WTC11 (cell line): ENCODE measurements around the gene SAPCD2. TPM values are rescaled to one million over a fixed set of nuclear protein-coding genes. Genes with fewer than 3 reads are reported as not detected.

Experiments
- ATAC-seq: fragments of 200-7000 bp; cut with Tn5 transposase; 2 replicates; pipeline ENCODE4 v1.10.0; 2021; ENCODE audit warnings: mild to moderate bottlenecking, moderate library complexity
- CTCF ChIA-PET: fragments of 300-600 bp; sonication (Branson Sonifier 250); formaldehyde crosslinking; loops from one replicate; lab custom pipeline; 2021; ENCODE audit warnings: antibody characterized with exemption; lab: Charles Lee
- POLR2A ChIA-PET: fragments of 350-600 bp; sonication (Branson Sonifier 250); formaldehyde crosslinking; loops from one replicate; lab custom pipeline; 2021; ENCODE audit warnings: antibody characterized with exemption; lab: Charles Lee
- DNase-seq: peaks from one replicate; pipeline ENCODE4 v3.0.0; 2021; ENCODE audit warnings: low spot score
- H3K27ac Mint-ChIP-seq: 2 replicates; pipeline ENCODE4 v1.8.0; 2021; ENCODE audit warnings: mixed read lengths
- H3K27me3 Mint-ChIP-seq: 2 replicates; pipeline ENCODE4 v1.8.0; 2021; ENCODE audit warnings: low read depth, mild to moderate bottlenecking, moderate library complexity, mixed read lengths
- H3K36me3 Mint-ChIP-seq: 2 replicates; pipeline ENCODE4 v1.8.0; 2021; ENCODE audit warnings: mixed read lengths
- H3K4me1 Mint-ChIP-seq: 2 replicates; pipeline ENCODE4 v1.8.0; 2022; ENCODE audit warnings: mixed read lengths
- H3K4me3 Mint-ChIP-seq: 2 replicates; pipeline ENCODE4 v1.8.0; 2021; ENCODE audit warnings: mild to moderate bottlenecking, moderate library complexity, mixed read lengths
- H3K9me3 Mint-ChIP-seq: 2 replicates; pipeline ENCODE4 v1.8.0; 2021; ENCODE audit warnings: mixed read lengths
- ELF4 ChIP-seq: sonication (generic); formaldehyde crosslinking; IDR thresholded peaks from 2 replicates; pipeline ENCODE4 v1.8.1; 2022; ENCODE audit warnings: low read depth, mild to moderate bottlenecking, moderate library complexity, missing genetic modification reagents
- ETV6 ChIP-seq: sonication (generic); formaldehyde crosslinking; IDR thresholded peaks from 2 replicates; pipeline ENCODE4 v1.8.1; 2022; ENCODE audit warnings: mild to moderate bottlenecking, missing genetic modification reagents
- GABPB1 ChIP-seq: sonication (generic); formaldehyde crosslinking; IDR thresholded peaks from 2 replicates; pipeline ENCODE4 v1.8.1; 2023; ENCODE audit warnings: mild to moderate bottlenecking, missing genetic modification reagents
- IRF2 ChIP-seq: sonication (generic); formaldehyde crosslinking; IDR thresholded peaks from 2 replicates; pipeline ENCODE4 v1.8.0; 2022; ENCODE audit warnings: low read depth, missing genetic modification reagents, borderline replicate concordance
- MYBL2 ChIP-seq: sonication (generic); formaldehyde crosslinking; IDR thresholded peaks from 2 replicates; pipeline ENCODE4 v1.8.1; 2023; ENCODE audit warnings: mild to moderate bottlenecking, moderate library complexity, missing genetic modification reagents
- RELA ChIP-seq: sonication (generic); formaldehyde crosslinking; IDR thresholded peaks from 2 replicates; pipeline ENCODE4 v1.8.1; 2022; ENCODE audit warnings: missing genetic modification reagents, mild to moderate bottlenecking, borderline replicate concordance
- RORB ChIP-seq: fragments of 250-450 bp; sonication (Bioruptor Pico); IDR thresholded peaks from 2 replicates; pipeline ENCODE4 v1.9.0; 2021; ENCODE audit warnings: mild to moderate bottlenecking
- SP1 ChIP-seq: sonication (generic); formaldehyde crosslinking; conservative IDR thresholded peaks from 2 replicates; pipeline ENCODE4 v1.8.1; 2022; ENCODE audit warnings: missing genetic modification reagents
- TCF7 ChIP-seq: sonication (generic); formaldehyde crosslinking; IDR thresholded peaks from 2 replicates; pipeline ENCODE4 v1.8.0; 2022; ENCODE audit warnings: mild to moderate bottlenecking, low read depth, missing genetic modification reagents, moderate library complexity
- TEAD4 ChIP-seq: sonication (generic); formaldehyde crosslinking; IDR thresholded peaks from 2 replicates; pipeline ENCODE4 v1.8.0; 2022; ENCODE audit warnings: mild to moderate bottlenecking, missing genetic modification reagents
- USF1 ChIP-seq: sonication (generic); formaldehyde crosslinking; IDR thresholded peaks from 2 replicates; pipeline ENCODE4 v1.8.0; 2022; ENCODE audit warnings: mild to moderate bottlenecking, missing genetic modification reagents
- ZMAT4 ChIP-seq: fragments of 250-450 bp; sonication (Bioruptor Pico); IDR thresholded peaks from 2 replicates; pipeline ENCODE4 v1.9.0; 2021; ENCODE audit warnings: mild to moderate bottlenecking
- ZNF219 ChIP-seq: sonication (generic); formaldehyde crosslinking; IDR thresholded peaks from 2 replicates; pipeline ENCODE4 v1.8.0; 2023; ENCODE audit warnings: missing genetic modification reagents, mild to moderate bottlenecking, borderline replicate concordance
- ZNF232 ChIP-seq: sonication (generic); formaldehyde crosslinking; IDR thresholded peaks from 2 replicates; pipeline ENCODE4 v1.8.0; 2022; ENCODE audit warnings: mild to moderate bottlenecking, missing genetic modification reagents
- ZNF263 ChIP-seq: sonication (generic); formaldehyde crosslinking; IDR thresholded peaks from 2 replicates; pipeline ENCODE4 v1.8.1; 2022; ENCODE audit warnings: low read depth, mild to moderate bottlenecking, moderate library complexity, missing genetic modification reagents
- ZNF317 ChIP-seq: sonication (generic); formaldehyde crosslinking; IDR thresholded peaks from 2 replicates; pipeline ENCODE4 v1.8.1; 2023; ENCODE audit warnings: low read depth, mild to moderate bottlenecking, moderate library complexity, missing genetic modification reagents, borderline replicate concordance
- ZNF396 ChIP-seq: fragments of 250-450 bp; sonication (Bioruptor Pico); IDR thresholded peaks from 2 replicates; pipeline ENCODE4 v1.8.0; 2021; ENCODE audit warnings: mild to moderate bottlenecking, moderate library complexity, borderline replicate concordance
- total RNA-seq: library from RNA; stranded (reverse); gene quantifications from 3 replicates; pipeline ENCODE4 v1.2.3, GENCODE V29; 2021
- TF ChIP-seq, protein P1 (sequence below): sonication (generic); formaldehyde crosslinking; IDR thresholded peaks from 2 replicates; pipeline ENCODE4 v1.8.1; 2023; ENCODE audit warnings: mild to moderate bottlenecking, moderate library complexity, missing genetic modification reagents
- TF ChIP-seq, protein P2 (sequence below): fragments of 250-450 bp; sonication (Bioruptor Pico); IDR thresholded peaks from 2 replicates; pipeline ENCODE4 v1.9.0; 2021; ENCODE audit warnings: mild to moderate bottlenecking

SAPCD2 gene
- total RNA-seq, 1 experiment from 2014 or later = 67.0 TPM

GRCh38 chr9:137026828-137027227 lies 43.5 kb downstream of the SAPCD2 start:
- no peak for ATAC-seq
- H3K4me1 Mint-ChIP-seq = peaks cover 2% of the 10 kb centered on the region; the same call in 1 of the 2 replicates
- peak overlapping the region; percentile 69 for H3K4me3 Mint-ChIP-seq
- no peaks in the 10 kb centered on the region for H3K9me3 Mint-ChIP-seq
- CTCF ChIA-PET = interaction anchor here (0.6 to 3.8 kb wide), 10 partner anchors 8 to 210 kb away, joined by 3 to 38 read pairs (median 4); partner anchors contain the start of genes MAN1B1 and NPDC1
- H3K27ac Mint-ChIP-seq = no peak overlapping the region
- H3K36me3 Mint-ChIP-seq = no peaks in the 10 kb centered on the region
- no peak for TF ChIP-seq TEAD4 (CRISPR knock-in tag)
- TF ChIP-seq ZNF396 (CRISPR knock-in tag) = no peak
- TF ChIP-seq, protein P1, sequence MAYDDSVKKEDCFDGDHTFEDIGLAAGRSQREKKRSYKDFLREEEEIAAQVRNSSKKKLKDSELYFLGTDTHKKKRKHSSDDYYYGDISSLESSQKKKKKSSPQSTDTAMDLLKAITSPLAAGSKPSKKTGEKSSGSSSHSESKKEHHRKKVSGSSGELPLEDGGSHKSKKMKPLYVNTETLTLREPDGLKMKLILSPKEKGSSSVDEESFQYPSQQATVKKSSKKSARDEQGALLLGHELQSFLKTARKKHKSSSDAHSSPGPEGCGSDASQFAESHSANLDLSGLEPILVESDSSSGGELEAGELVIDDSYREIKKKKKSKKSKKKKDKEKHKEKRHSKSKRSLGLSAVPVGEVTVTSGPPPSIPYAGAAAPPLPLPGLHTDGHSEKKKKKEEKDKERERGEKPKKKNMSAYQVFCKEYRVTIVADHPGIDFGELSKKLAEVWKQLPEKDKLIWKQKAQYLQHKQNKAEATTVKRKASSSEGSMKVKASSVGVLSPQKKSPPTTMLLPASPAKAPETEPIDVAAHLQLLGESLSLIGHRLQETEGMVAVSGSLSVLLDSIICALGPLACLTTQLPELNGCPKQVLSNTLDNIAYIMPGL (CRISPR knock-in tag) = no peak
- no peak for TF ChIP-seq USF1
- TF ChIP-seq MYBL2 (CRISPR knock-in tag) = no peak
- no peak for TF ChIP-seq SP1 (CRISPR knock-in tag)
- TF ChIP-seq IRF2 (CRISPR knock-in tag) = no peak
- TF ChIP-seq ZNF317 (CRISPR knock-in tag) = no peak
- no peak for TF ChIP-seq RELA (CRISPR knock-in tag)
- TF ChIP-seq RORB (CRISPR knock-in tag) = no peak
- TF ChIP-seq, all 79 proteins: peak for 0
- no peak for DNase-seq
- POLR2A ChIA-PET = no interaction called here
- H3K27me3 Mint-ChIP-seq = peaks cover 17% of the 10 kb centered on the region

DNA sequence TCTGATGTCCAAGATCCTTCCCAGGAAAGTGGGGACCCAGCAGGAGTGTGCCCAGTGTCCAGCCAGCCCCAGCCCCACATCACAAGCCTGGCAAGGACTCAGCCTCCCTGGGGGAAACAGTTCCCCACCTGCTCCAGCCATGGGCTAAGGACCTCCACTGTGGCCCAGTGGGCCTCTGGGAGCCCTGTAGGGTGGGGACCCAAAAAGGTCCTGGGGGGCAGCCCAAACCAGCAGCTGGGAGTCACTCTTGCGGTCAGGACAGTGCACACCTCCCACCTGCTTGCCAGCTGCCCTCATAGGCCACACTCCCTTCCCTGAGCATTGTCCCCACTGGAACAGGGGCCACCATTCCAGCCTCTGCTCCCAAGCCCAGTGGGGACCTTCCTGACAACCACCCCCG lies 44.0 kb downstream of the SAPCD2 start:
- CTCF ChIA-PET = interaction anchor here (1.4 to 3.8 kb wide), 8 partner anchors 9 to 60 kb away, joined by 3 to 38 read pairs (median 6); partner anchors contain the start of genes MAN1B1 and NPDC1
- H3K4me3 Mint-ChIP-seq = peak overlapping the region; percentile 8; the same call in 1 of the 2 replicates
- POLR2A ChIA-PET = no interaction called here

More for the DNA sequence above, 44.0 kb downstream of the SAPCD2 start:
- no peak for TF ChIP-seq ZNF263 (CRISPR knock-in tag)
- TF ChIP-seq ELF4 (CRISPR knock-in tag) = no peak
- no peak for TF ChIP-seq ZNF219
- TF ChIP-seq ZMAT4 (CRISPR knock-in tag) = no peak
- no peak for TF ChIP-seq ETV6 (CRISPR knock-in tag)
- TF ChIP-seq TCF7 (CRISPR knock-in tag) = no peak
- no peak for TF ChIP-seq GABPB1 (CRISPR knock-in tag)
- TF ChIP-seq, protein P2, sequence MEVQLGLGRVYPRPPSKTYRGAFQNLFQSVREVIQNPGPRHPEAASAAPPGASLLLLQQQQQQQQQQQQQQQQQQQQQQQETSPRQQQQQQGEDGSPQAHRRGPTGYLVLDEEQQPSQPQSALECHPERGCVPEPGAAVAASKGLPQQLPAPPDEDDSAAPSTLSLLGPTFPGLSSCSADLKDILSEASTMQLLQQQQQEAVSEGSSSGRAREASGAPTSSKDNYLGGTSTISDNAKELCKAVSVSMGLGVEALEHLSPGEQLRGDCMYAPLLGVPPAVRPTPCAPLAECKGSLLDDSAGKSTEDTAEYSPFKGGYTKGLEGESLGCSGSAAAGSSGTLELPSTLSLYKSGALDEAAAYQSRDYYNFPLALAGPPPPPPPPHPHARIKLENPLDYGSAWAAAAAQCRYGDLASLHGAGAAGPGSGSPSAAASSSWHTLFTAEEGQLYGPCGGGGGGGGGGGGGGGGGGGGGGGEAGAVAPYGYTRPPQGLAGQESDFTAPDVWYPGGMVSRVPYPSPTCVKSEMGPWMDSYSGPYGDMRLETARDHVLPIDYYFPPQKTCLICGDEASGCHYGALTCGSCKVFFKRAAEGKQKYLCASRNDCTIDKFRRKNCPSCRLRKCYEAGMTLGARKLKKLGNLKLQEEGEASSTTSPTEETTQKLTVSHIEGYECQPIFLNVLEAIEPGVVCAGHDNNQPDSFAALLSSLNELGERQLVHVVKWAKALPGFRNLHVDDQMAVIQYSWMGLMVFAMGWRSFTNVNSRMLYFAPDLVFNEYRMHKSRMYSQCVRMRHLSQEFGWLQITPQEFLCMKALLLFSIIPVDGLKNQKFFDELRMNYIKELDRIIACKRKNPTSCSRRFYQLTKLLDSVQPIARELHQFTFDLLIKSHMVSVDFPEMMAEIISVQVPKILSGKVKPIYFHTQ = no peak
- TF ChIP-seq RELA (CRISPR knock-in tag) = no peak
- TF ChIP-seq ZNF232 (CRISPR knock-in tag) = no peak
- TF ChIP-seq TEAD4 (CRISPR knock-in tag) = no peak
- no peak for DNase-seq
- ATAC-seq = no peak
- no peaks in the 10 kb centered on the region for H3K9me3 Mint-ChIP-seq
- no peak overlapping the region for H3K27ac Mint-ChIP-seq
- H3K36me3 Mint-ChIP-seq = no peaks in the 10 kb centered on the region
- peaks cover 17% of the 10 kb centered on the region for H3K27me3 Mint-ChIP-seq
- peaks cover 2% of the 10 kb centered on the region; the same call in 1 of the 2 replicates for H3K4me1 Mint-ChIP-seq
